Epithelial cell of proximal tubule (primary cell): ENCODE data around the gene UNKL. TPM values are rescaled to one million over a fixed set of nuclear protein-coding genes. Genes with fewer than 3 reads are reported as not detected.

ENCODE experiments used
- DNase-seq: peaks from one replicate; pipeline ENCODE4 v3.0.0-alpha.2; 2011; ENCODE audit warnings: low read depth
- H3K4me3 ChIP-seq: 2 replicates; pipeline ENCODE4 v1.5.1; 2011; ENCODE audit warnings: low read depth, mild to moderate bottlenecking, low read length
- total RNA-seq: library from RNA; depleted of rRNA; stranded (reverse); fragments of >200 nt; gene quantifications from 2 replicates; pipeline ENCODE4 v1.2.3, GENCODE V29; 2015
- TF ChIP-seq, protein P1 (sequence below): conservative IDR thresholded peaks from 2 replicates; pipeline ENCODE4 v1.5.1; 2012; ENCODE audit warnings: low read depth, mild to moderate bottlenecking, low read length

The UNKL gene
- total RNA-seq, 1 donor from 2014 or later = 20.1 TPM

DNA sequence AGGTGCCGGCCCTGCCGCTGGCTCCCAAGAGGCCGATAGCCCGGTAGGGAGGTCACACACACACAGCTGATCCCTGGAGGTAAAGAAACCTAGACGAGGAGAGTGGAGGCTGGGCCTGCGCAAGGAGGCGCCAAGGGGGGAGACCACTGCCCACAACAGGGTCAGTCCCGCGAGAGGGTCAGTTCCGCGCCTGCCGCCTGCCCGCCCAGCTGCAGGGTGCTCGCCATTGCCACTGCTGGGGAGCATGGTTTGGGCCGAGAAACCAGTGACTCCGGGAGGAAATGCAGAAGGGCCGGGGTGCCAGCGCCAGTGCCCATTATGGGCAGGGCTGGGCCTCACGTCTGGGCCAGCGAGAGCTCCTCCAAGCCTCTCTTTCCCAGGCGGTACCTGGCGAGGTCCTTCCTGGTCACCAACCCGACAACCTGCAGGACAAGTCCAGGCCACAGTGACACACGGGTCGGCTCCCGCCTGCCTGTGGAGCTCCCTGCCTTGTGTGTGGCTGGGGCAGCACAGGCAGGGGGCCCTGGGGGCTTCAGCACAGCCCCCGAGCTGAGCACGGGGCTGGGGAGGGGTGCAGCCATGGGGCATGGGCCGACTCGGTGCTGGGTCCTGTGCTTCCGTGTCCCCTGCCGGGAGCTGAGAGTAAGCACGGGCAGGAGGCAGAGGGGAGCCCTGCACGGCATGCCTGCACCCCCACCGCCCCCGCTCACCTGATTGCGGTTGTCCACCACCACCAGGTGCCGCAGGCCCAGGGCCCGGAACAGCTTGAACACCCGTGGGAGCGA lies 32.0 kb upstream of the UNKL start:
- TF ChIP-seq, protein P1, sequence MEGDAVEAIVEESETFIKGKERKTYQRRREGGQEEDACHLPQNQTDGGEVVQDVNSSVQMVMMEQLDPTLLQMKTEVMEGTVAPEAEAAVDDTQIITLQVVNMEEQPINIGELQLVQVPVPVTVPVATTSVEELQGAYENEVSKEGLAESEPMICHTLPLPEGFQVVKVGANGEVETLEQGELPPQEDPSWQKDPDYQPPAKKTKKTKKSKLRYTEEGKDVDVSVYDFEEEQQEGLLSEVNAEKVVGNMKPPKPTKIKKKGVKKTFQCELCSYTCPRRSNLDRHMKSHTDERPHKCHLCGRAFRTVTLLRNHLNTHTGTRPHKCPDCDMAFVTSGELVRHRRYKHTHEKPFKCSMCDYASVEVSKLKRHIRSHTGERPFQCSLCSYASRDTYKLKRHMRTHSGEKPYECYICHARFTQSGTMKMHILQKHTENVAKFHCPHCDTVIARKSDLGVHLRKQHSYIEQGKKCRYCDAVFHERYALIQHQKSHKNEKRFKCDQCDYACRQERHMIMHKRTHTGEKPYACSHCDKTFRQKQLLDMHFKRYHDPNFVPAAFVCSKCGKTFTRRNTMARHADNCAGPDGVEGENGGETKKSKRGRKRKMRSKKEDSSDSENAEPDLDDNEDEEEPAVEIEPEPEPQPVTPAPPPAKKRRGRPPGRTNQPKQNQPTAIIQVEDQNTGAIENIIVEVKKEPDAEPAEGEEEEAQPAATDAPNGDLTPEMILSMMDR = no peak
- H3K4me3 ChIP-seq = no peak overlapping the region
- no peak for DNase-seq

DNA sequence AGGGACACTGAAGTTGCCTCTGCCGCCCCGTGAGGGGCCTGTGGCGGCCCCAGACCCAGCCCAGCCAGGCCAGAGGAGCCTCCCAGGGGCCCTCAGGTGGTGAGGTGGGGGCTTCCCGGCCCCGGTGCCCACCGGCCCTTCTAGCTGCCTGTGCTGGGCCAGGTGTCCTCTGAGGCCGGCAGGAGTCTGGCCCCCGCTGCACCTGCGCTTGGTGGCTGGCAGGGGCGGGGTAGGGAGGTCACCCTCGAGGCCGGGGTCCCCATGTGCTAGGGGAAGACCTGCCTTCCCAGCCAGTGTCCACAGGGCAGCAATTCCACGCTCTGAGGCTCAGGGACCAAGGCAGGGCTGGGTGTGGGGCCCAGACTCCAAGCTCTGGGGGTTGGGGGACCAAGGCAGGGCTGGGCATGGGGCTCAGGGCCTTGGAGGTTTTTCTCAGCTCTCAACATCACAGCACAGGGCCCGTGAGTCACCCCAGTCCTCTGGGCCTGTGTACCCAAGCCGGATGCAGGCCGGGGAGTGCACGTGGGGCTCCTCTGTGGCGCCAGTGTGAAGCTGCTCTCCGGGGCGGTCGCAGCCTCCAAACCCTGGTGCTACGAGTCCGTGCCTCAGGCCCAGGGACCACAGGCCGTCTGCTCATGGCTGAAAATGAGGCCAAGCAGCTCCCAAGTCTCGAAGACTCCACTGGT lies 31.2 kb upstream of the UNKL start:
- DNase-seq = no peak
- no peak overlapping the region for H3K4me3 ChIP-seq
- TF ChIP-seq, protein P1 = no peak

DNA sequence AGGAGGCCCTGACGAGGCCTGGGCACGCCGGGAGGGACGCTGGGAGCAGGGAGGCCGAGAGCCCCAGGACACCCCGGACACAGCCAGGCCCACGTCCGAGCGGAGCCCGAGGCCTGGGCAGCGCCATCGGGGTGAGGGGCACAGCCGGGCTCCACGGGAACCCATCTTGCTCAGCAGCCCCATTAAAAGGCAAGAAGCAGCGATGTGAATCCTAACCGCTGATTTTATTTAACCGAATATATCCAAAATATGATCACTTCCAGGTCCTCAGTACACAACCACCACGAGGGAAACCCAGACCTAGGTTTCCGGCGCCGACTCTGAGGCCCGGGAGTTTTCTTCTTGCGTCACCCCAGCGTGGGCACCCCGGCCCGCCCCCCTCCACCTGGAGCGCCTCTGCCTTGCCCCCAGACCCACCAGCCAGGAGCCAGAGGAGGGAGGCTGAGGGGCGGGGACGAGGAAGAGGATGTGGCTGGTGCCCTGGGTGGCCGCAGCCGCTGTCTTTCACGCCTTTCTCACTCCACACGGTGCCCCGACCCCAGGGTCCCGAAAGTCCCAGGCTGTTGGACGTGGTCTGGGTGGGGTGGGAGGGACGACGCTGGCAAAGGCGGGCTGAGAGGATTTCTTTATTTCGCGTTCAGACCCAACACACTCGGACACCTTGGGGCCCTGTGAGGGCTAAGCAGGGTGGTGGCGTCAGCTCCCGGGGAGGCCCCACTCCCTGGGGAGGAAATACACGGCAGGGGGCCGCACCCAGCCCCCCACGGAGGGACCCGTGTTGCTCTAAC lies 30.4 kb upstream of the UNKL start:
- no peak overlapping the region for H3K4me3 ChIP-seq
- no peak for DNase-seq
- TF ChIP-seq, protein P1 = no peak

DNA sequence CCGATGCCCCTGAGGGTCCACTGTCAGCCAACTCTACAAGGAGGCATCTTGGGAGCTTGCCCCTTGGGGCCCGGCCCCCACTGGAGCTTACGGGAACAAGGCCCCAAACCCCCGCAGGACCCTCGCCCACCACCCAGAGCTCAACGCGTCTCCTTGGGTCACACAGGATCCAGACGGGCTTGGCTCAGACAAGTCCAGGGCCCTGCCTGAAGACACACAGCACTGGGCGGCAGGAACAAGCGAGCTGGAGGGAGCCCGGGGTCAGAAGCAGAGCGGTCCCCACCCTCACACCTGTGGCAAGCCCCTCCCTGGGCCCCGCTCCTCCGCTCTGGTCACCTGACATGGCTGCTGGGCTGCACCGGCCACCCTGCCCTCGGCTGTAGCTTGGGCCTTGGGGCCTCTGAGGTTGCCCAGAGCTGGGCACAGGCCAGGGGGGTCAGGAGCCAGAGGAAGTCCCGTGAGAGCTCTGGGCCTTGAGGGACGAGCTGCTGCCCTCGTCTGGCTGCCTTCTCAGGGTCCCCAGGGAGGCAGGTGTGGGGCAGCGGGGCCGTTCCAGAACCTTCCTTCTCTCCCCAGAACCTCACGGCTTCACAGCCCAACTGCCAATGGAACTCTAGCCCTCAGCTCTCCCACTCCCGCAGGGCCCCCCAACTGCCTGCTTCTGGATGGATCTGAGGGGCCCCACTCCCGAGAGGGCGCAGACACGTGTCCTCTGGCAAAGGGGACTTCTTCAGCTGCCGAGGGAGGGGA lies 29.7 kb upstream of the UNKL start, which contains the start of gene CCDC154:
Gene CCDC154 (minus strand): TSS at position 577 of the 750 bp plus-strand sequence. CDS start 234 bp downstream, at position 343.
- TF ChIP-seq, protein P1 = no peak
- H3K4me3 ChIP-seq = no peak within 1 kb of the TSS
- no peak for DNase-seq

DNA sequence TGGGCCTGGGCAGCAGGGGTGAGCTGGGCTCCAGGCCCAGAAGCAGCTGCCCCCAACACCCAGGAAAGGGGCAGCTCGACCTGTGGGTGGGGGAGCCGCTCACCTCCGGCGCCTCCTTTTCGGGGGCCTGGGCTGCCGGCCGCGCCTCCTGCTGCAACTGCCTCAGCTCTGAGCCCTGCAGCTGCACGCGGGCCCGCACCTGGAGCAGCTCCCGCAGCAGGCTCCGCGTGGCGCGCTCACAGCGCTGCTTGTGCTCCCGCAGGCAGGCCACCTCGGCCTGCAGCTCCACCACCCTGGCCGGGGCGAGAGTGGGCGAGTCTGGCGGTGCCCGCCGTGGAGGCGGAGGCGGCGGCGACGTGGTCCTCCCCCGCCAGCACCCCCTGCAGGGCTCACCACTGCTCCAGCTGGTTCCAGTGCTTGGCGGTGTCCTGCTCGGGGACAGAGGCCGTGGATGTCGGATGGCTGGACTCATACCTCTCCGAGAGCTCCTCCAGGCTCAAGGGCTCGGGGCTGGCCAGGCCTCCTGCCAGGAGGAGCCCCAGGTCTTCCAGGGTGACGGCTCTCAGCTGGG lies 29.0 kb upstream of the UNKL start:
- TF ChIP-seq, protein P1 = no peak
- no peak overlapping the region for H3K4me3 ChIP-seq
- DNase-seq = no peak

DNA sequence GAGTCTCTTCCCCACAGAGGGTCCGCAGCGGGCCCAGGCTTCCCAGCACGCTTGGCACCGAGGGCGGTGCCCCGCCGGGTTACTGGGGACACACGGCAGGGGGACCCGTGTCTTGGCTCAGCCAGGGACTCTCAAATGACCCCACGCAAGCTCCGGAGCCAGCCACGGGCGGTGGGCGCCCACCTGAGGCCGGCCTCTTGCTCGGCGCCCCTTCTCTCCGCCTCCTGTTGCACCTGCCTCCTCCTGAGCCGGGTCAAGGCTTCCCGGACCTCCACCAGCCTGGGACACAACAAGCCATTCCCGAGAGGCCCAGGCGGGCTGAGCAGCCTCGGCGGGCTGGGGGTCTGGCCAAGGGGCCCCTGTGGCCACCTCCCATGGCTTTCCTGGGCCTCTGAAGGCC lies 28.2 kb upstream of the UNKL start:
- no peak for DNase-seq

More for the DNA sequence above, 28.2 kb upstream of the UNKL start:
- no peak overlapping the region for H3K4me3 ChIP-seq
- TF ChIP-seq, protein P1 = no peak
